ENCODE data around the gene SH3PXD2A. TPM values are rescaled to one million over a fixed set of nuclear protein-coding genes. Genes with fewer than 3 reads are reported as not detected.

Gene SH3PXD2A
- total RNA-seq, 1 donor from 2014 or later: 17.3 TPM

- DNase-seq (ENCODE audit: low read depth) (no peak), FAIRE-seq (no peak)
- Histone ChIP-seq H2AFZ (ENCODE audit: low read depth, low read length) (no peak overlapping the region), H3K4me1 (ENCODE audit: insufficient read depth, low read length) (peaks cover 18% of the 10 kb centered on the region), H4K20me1 (ENCODE audit: insufficient read depth, low read length) (no peaks in the 10 kb centered on the region), H3K27ac (ENCODE audit: low read depth, low read length) (no peak overlapping the region), H3K9ac (ENCODE audit: low read length) (no peak overlapping the region), H3K4me2 (ENCODE audit: low read length) (no peak overlapping the region), H3K27me3 (ENCODE audit: insufficient read depth, low read length) (no peaks in the 10 kb centered on the region), H3K79me2 (ENCODE audit: insufficient read depth, low read length) (no peaks in the 10 kb centered on the region), H3K36me3 (ENCODE audit: insufficient read depth, low read length) (no peaks in the 10 kb centered on the region), H3K4me3 (ENCODE audit: insufficient read depth, low read depth, low read length) (no peak overlapping the region), H3K9me3 (ENCODE audit: insufficient read depth, low read depth, low read length) (no peaks in the 10 kb centered on the region)
- peaks cover 11% of the 10 kb centered on the region for H3K36me3 Mint-ChIP-seq (ENCODE audit: low read depth, unreplicated experiment)
- TF ChIP-seq EZH2 (IDR thresholded peaks at IDR 0.05; ENCODE audit: insufficient read depth, low read length) (no peak), CTCF (IDR thresholded peaks at IDR 0.05; ENCODE audit: insufficient read depth, low read depth, low read length) (no peak)
- H3K9me3 Mint-ChIP-seq (ENCODE audit: unreplicated experiment): no peaks in the 10 kb centered on the region
- H3K27ac Mint-ChIP-seq (ENCODE audit: unreplicated experiment): no peak overlapping the region
- H3K4me1 Mint-ChIP-seq (ENCODE audit: low read depth, unreplicated experiment): peaks cover 23% of the 10 kb centered on the region
- H3K4me3 Mint-ChIP-seq (ENCODE audit: unreplicated experiment): no peak overlapping the region
- H3K27me3 Mint-ChIP-seq (ENCODE audit: low read depth, unreplicated experiment): peaks cover 4% of the 10 kb centered on the region
Observed at GRCh38 chr10:103672345-103672744, 183.0 kb downstream of the SH3PXD2A start.

- no peak for FAIRE-seq
- H3K4me1 ChIP-seq (ENCODE audit: insufficient read depth, low read length): peaks cover 13% of the 10 kb centered on the region
- no peak overlapping the region for H3K27ac Mint-ChIP-seq (ENCODE audit: unreplicated experiment)
Observed at GRCh38 chr10:103671126-103671895, 184.1 kb downstream of the SH3PXD2A start.

More at GRCh38 chr10:103671126-103671895, 184.1 kb downstream of the SH3PXD2A start:
- peaks cover 4% of the 10 kb centered on the region for H3K27me3 Mint-ChIP-seq (ENCODE audit: low read depth, unreplicated experiment)
- H3K4me1 Mint-ChIP-seq (ENCODE audit: low read depth, unreplicated experiment): peaks cover 18% of the 10 kb centered on the region
- Histone ChIP-seq H3K36me3 (ENCODE audit: insufficient read depth, low read length) (no peaks in the 10 kb centered on the region), H3K9me3 (ENCODE audit: insufficient read depth, low read depth, low read length) (no peaks in the 10 kb centered on the region), H2AFZ (ENCODE audit: low read depth, low read length) (no peak overlapping the region), H3K4me3 (ENCODE audit: insufficient read depth, low read depth, low read length) (no peak overlapping the region), H3K4me2 (ENCODE audit: low read length) (no peak overlapping the region), H3K9ac (ENCODE audit: low read length) (no peak overlapping the region), H4K20me1 (ENCODE audit: insufficient read depth, low read length) (no peaks in the 10 kb centered on the region), H3K27me3 (ENCODE audit: insufficient read depth, low read length) (no peaks in the 10 kb centered on the region), H3K27ac (ENCODE audit: low read depth, low read length) (no peak overlapping the region), H3K79me2 (ENCODE audit: insufficient read depth, low read length) (no peaks in the 10 kb centered on the region)
- no peak for DNase-seq (ENCODE audit: low read depth)
- no peak for TF ChIP-seq EZH2 (IDR thresholded peaks at IDR 0.05; ENCODE audit: insufficient read depth, low read length)
- TF ChIP-seq CTCF (IDR thresholded peaks at IDR 0.05; ENCODE audit: insufficient read depth, low read depth, low read length): no peak
- H3K4me3 Mint-ChIP-seq (ENCODE audit: unreplicated experiment): no peak overlapping the region
- H3K9me3 Mint-ChIP-seq (ENCODE audit: unreplicated experiment): no peaks in the 10 kb centered on the region
- H3K36me3 Mint-ChIP-seq (ENCODE audit: low read depth, unreplicated experiment): peaks cover 11% of the 10 kb centered on the region
